Globus pallidus (tissue), 1 donor: Measurements from ENCODE around the gene CAMTA1.

Source experiments
- DNase-seq: peaks from one replicate; pipeline ENCODE4 v3.0.0-alpha.2; 2015; ENCODE audit warnings: low spot score

CAMTA1 gene

DNA sequence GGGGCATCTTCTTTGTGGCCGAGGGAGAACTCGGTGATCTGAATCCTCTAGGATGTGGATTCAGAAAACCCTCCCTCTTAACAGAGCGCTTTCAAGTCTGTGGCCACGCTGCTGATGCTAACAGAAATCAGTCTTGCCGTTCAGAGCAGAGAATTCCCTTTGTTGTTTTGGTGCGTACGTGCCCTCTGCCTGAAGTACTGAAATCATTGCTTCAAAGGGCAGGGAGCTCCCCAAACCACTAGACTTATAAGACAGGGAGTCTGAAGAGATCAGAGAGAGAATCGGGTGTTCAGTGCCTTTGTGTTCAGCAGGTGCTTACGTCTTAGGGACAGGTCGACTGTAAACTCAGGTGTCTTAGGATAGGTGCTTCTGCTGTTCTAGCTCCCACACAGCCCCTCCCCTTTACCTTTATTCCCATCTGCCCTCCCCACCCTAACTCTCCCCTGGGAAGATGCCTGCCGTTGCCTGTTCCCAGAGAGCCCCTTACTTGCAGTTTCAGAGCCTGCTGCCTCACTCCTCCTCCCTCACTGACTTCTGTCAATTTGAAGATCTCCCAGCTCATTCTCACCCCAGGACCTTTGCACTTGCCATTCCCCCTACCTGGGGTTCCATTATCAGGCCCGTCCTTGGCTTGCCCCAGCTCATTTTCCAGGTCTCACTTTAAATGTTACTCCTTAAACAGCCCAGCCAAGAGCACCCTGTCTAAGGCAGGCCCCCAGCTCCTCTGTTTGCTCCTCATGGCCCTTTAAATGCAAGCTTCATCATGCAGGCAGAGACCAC is 143.0 kb downstream of the CAMTA1 start:
- DNase-seq: no peak

DNA sequence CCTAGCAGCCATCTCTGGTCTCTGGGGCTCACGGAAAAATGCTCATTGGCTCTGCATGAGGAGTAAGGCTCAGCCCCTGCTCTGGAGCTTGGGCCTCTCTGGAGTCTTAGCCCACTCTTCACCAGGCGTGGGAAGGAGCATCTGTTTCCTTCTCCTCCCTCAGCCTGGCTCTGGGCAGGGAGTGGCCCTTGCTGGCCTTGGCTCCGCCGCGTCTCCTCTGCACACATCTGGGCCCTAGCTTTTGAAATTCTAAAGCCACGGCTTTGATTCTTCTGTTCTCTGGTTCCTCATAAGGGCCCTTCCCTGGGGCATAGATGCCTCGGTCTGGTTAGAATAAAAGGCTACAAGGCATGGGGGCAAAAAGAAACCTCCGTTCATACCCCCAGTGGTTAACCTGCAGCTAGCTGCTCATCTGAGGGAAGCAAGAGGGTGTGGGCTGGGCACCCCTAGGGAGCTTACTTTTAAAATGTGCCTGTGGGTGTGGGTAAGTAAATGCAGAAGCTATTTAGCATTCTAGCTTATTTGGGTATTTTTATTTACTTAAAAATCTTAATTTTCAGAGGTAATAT is 145.6 kb downstream of the CAMTA1 start:
- DNase-seq: no peak

DNA sequence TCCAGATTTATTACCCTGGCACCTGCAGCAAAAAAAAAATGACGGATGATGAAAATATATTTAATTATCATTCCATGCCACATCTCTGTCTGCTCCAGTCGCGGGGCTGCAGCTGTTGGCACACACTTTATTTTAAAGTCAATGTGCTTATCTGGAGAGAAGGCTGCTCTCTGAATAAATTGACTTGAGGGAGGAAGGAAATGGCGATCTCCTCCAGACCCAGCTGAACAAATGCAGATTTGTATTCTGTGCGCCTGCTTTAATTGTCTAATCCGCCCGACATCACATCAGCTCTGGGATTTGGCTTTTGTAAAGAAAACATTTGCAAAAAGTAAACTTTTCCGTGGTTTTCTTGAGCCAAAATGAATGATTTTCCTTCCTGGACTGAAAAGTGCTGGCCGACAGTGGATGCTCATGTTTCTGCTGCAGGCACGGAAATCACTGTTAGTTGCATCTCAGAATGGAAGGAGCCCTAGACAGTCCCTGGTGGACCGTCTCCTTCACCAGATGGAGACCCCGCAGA is 150.2 kb downstream of the CAMTA1 start:
- DNase-seq: no peak

DNA sequence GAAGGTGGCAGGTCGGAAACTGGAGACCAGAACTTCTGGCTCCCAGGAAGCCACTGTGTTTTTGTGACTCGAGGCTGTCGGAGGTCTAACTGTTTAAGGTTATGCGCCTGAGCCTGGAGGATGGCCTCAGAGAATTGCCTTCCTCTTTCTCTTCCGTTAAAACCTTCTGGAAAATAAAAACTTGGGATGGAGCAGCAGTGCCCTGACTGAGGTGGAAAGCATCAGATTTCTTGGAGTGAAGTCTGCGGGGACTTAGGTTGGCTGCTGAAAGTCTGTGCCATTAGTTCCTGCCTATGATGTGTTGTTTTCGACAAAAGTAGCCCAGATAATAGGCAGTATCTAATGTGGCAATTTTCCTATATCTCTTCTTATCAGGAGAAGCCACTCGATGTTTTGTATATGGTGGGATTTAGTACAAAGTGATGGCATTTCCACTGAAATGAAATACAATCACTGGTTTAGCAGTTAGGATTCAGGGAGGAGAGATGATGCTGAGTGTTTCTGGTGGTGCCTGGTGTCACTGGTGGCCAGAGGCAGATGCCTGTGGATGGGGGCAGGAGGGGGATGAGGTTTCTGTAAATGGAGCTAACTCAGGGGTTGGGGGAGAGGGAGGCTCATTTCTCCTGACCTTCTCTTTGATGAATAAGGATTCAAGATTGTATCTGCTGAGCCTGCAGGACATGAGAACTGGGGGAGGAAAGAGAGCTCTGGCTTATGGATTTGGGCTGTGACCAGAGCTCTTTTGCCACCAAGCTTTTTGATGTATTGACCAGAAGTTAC is 150.8 kb downstream of the CAMTA1 start:
- no peak for DNase-seq

DNA sequence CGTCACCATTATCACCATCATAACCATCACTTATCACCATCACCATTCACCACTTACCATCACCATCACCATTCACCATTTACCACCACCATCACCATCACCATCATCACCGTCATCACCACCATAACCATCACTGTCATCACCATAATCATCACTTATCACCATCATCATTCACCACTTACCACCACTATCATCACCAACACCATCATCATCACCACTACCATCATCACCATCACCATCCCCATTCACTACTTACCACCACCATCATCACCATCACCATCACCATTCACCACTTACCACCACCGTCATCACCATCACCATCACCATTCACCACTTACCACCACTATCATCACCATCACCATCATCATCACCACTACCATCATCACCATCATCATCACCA is 151.8 kb downstream of the CAMTA1 start:
- no peak for DNase-seq

DNA sequence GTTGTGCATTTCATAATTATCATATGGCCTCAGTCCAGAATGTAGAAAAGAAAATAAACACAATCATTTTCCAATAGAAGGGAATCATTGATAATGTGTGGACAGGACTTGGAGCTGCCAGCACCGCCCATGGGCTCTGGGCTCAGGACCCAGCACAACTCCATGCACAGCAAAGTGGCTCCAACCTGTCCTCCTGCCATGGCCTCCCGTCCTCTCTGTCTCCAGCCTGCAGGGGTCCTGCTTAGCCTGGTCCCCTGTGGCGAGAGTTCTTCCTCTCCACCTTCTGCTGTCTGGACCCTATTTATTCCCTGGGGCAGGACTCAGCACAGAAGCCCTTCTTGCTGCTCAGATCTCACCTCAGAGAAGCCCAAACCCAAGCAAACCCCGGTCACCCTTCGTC is 154.1 kb downstream of the CAMTA1 start:
- DNase-seq: no peak

DNA sequence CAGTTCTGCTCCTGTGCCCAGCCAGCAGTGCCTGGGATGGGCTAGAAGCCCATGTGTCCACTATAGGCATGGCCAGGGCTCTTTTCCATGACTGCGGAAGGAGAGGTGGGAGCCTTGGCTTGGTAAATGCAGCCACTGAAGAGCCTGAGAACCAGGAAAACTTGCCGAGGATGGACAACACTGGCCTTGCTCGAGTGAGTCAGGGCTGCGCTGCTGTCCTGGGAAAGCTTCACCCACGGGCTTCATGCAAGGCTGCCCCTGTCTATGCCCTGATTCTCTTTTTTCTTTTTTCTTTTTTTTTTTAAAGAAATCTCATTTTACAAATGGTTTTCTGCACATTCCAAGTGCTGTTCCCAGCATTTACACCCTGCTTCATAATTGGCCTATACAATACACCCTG is 156.5 kb downstream of the CAMTA1 start:
- no peak for DNase-seq

DNA sequence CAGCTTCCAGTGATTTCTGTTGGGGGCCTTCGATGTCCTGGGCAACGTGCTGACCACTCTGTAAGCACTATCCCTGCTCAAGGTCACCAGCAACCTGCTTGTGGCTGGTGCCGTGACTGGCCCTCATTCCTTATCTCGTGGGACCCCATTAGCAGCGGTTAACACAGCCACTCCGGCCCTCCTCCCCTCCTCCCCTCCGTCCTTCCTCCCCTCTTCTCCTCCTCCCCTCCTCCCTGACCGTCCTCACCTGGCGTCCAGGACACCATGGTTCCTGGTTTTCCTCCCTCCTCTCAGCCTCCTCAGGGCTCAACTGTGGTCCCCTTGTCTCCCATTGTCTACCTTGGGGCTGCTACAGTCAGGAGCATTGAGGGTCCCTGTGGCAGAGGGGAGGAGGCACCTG is 157.7 kb downstream of the CAMTA1 start:
- no peak for DNase-seq

DNA sequence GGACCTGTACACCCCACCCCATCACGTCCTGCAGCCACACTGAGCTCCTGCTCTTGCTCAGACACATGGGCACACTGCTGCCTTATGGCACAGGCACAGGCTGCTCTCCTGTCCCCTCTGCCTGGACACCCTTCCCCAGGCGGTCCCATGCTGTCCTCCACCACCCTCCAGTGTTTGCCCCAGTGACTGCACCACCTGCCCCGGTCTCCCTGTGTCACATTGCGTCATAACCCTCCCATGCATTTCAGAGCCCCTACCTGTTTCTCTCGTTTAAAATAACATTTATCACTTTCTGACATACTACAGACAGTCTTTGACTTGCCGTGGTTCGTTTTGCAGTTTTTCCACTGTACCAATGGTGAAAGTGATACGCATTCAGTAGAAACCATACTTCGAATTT is 159.2 kb downstream of the CAMTA1 start:
- no peak for DNase-seq

DNA sequence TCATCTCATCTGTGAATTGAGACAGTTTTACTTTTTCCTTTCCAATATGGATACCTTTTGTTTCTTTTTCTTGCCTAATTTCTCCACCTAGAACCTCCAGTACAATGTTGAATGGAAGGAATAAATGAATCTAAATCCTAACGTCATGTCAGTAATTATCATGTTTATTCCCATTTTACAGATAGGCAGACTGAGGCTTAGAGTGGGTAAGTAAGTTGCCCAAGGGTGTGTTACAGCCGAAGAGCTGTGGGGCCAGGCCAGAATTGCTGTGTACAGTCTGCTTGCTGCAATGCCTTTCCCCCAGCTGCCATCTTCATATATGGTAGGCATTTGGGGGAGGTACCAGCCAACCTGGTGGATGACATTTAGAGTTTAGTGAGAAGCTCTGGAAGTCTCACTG is 162.7 kb downstream of the CAMTA1 start:
- no peak for DNase-seq

DNA sequence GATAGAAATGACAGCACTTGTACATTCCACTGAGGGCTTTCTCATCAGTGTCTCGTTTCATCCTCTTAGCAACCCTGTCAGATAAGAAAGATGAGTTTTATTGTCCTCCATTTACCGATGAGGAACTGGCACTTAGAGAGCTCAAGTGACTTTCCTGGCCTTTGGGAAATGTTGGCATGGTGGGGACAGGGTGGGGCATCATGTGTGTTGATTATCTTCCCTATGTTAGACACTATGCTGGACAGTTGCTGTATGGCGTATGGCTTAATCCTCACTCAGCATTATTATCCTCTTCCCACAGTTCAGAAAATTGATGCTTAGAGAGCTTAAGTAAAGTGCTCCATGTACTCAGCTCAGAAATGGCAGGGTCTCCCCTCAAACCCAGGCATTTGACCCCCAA is 163.2 kb downstream of the CAMTA1 start:
- DNase-seq: no peak

DNA sequence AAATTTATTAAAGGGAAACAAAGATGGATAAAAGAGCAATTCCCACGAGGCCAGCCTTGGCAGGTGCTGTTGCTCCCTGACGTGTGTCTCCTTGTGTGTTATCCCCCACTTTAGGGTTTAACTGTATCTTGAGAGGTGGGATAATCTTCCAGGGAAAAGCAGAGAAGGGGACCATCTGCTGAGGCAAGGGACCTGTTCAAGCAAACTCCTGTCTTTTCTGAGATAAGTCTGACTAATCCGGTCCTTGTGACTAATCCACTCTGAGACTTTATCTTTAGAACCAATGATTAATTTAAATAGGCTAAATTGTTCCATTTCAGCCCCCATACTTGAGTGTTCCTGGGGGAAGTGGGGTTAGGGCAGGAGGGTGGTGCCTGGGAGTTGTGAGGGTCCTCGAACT is 163.6 kb downstream of the CAMTA1 start:
- DNase-seq: no peak

DNA sequence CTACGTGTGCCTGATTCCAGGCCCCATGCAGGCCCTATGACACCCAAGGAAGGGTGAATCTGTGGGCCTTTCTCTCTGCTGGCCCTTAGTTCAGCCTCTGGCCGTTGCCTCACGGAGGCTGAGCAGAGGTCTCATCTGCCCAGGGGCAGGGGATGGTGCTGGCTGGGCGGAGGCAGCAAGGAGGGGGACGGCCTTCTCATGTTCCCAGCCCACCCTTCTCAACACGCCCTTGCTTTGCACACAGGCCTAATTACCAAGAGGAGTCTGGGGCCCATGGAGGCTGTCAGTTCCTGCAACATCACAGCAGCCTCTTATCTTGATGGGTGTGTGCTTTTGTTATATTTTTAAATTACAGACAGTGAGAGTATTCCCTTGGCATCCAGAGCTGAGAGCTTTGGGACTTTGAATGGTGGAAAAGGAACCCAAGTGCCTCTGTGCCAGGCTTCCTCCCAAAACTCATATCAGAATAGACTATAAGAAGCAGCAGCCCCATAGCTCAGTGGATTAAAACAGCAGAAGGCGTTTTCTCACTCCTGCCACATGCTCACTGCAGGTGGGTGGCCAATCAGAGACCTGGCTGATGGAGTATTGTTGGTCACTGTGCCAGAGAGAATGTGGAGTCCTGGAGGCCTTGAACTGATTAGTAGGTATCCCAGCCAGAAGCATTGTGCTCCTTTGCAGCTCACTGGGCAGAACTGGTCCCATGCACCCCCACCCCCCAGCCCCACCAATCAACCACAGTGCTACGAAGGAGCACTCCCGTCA is 164.9 kb downstream of the CAMTA1 start:
- DNase-seq: no peak

DNA sequence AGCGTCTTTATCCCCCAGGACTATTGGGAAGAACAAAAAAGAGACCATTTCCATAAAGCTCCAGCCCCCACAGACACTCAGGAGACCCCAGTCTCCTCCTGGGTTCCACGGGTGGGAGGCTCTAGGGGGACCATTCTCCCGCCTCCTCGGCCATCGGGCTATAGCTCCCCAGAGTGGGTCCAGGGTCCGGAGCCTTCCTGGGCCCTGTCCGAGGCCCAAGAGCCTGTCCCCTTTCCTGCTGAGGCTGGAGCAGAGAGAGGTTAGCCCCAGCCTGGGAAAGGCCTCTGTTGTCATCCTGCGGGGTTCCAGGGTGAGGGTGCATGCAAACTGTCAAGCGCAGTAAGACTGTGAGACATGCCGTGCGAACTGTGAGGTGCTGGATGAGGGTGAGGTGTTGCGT is 166.3 kb downstream of the CAMTA1 start:
- DNase-seq: no peak

DNA sequence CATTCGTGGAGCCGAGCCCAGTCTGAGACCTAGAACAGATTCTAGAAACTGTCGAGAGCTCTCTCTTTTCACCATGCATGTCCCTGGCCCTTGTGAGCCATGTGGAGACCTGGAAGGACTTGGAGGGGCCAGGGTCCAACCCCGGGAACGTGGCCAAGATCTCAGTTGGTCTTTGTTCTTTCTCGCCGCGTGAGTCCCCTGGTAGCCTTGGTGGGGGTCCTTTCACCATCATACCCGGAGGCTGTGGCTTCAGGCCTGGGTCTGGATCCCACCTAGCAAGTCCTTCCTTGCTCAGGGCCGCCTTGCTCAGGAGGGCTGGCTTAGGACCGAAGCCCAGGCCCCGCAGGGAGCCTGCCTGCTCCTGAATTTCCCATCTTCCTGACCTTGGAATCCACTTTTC is 168.0 kb downstream of the CAMTA1 start:
- DNase-seq: no peak

DNA sequence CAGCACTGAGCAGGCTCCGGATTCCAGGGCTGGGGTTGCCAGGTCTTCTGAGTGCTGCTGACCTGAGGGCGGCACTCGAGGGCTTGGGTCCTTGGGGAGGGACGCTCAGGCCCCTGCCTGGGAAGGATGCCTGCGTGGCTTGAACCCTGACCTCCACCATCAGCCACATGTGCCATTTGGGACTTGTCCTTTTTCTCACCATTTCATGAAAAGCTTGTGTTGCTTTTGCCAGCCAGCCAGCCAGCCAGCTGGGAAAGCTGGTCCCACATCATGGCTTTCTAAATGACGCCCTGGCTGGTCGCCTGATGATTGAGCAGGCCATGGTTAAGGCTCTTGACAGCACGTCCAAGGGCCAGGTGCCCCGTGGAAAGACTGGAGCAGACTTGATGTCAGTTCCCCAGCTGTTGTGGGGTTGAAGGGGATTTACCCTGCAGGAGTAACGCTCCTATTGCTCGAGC is 168.7 kb downstream of the CAMTA1 start:
- DNase-seq: no peak

DNA sequence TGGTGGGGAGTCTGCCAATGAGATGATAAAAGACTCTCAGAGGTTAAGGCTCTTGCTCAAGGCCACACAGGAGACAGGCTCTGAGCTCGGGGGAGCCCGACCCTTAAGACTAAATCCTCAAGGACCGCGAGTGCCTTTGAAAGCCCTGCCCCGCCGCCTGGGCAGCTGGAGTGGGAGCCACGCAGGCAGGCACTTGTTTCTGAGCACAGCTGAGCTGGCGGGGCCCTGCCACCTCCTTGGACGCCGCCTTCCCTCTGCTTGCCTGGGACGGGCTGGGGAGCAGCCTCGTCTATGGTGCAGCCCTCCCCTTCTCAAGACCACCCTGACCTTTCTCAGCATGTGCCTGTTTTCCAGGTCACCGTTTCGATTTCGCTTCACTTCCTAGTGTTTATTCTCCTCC is 169.3 kb downstream of the CAMTA1 start:
- DNase-seq: no peak

DNA sequence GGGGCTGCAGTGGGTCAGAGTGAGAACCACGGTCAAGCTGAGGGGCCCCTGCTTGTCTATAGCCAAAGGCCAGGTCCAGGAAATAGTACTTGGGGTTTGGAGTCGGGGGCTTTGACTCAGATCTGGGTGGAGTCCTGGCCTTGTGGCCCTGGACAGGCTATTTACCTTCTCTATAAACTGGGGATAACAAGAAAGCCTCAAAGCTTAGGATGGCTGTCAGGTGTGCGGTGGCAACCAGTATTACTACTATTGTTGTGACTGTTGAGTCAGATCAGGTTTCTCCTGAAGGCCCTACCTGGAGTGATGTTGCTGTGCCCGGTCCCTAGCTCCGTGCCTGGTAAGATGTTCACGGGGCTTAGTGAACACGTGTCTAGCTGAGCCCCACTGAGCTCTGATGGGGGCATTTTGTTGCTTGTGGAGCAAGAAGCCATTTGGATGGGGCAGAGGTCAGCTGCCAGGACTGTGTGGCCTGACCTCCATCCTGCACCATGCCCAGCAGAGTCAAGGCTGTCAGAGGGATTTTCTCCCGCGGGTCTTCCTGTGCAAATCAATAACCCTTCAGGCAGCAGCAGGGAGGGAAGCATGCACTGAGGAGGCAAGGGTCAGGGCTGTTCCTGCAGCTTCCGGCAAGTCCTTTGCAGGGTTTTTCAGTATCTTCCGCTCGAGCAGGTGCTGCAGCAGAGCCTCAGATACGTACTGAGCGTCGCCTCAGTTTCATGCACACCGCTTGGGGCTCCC is 170.3 kb downstream of the CAMTA1 start:
- no peak for DNase-seq

DNA sequence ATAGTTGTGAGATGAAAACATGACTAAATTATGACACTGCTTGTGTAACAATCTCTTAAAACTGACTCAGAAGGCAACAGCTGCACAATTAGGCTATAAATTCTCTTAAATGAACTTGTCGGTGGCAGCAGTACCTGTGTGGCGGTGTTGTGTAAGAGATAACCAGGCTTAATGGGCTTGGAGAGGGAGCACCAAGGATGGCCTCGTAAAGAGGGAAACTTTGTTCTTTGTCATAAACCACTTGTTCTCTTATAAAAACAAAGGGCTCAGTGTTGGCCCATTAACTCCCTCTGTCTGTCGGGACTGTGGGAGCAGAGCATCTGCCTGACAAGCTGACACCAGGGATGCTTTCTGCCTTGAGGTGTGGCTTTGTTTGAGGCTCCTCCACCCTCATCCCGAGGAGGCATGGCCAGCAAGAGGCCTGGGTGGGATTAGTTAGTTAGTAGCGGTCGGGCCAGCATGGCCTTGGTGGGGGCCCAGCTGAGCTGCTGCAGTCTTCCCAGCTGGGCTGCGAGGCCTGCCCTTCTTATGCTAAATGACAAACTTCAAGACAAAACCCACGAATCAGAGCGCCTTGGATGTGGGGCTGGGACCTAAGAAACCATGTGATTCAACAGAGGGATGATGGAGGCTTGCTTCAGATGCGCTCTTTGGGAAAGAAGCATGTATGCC is 171.4 kb downstream of the CAMTA1 start:
- peak; percentile 56 for DNase-seq

DNA sequence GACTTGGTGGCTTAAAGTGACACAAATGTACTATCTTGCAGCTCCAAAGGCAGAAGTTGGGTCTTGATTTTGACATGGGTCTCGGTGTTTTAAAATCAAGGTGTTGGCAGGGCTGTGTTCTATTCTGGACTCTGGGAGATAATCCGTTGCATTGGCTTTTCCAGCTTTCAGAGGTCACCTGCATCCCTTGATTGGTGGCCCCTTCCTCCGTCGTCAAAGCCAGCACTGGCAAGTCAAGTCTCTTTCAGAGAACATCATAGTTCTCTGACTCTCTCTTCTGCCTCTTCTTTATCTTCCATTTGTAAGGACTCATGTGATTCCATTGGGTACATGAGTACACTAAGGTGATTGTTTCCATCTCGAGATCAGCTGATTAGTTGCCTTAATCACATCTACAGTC is 172.1 kb downstream of the CAMTA1 start:
- no peak for DNase-seq
